HUDEP-2 (cell line): Measurements from ENCODE around the gene NKX6-2.

Source experiments
- DNase-seq, 76 experiments: peaks; one replicate each; lab custom pipeline; 2025; ENCODE audit not compliant: unreplicated experiment in 76 of 76; lab: John Stamatoyannopoulos, UW

Gene NKX6-2

DNA sequence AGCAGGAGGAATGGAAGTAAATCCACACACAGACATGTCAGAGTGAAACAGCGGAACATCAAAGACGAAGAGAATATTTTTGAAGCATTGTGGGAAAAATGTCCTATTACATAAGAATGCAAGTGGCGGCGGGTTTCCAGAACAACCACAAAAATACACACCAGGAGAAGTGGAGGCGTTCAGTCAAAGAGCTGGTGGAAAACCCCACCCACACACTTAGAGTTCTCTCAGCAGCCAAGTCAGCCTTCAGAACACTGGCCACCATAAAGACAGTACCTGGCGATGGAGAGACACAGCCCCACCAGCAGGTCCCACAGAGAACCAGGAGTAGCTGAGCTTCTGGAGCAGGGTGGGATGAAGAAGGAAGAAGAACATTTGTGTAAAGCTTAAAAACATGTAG, 23.7 kb downstream of the NKX6-2 start:
- DNase-seq: no peak

DNA sequence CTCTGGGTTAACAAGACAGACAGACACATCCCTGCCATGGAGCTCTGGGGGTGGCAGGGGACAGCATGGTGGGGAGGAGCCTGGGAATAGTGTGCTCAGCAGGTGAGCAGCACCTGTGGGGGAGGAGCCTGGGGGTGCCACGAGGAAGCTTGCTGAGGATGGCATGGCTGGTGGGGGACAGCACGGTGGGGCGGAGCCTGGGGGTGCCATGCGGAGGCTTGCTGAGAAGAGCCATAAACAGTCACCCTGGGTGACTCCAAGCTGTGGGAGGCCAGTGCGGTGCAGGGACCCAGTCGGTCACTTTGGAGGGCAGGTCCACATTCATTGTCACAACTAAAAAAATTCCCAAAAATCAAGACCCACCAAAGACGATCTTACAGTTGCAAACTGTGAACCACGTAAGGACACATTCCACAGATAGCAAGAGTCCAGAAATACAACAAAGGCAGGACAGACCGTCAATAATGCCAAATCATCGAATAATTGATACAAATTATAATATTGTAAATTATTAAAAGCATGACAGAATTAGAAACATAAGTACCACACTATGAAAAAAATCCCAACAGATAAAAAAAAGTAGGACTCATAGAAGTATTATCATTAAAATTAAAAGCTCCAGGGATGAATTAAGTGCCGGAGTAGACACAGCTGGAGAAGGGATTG, 24.4 kb downstream of the NKX6-2 start:
- DNase-seq: no peak

DNA sequence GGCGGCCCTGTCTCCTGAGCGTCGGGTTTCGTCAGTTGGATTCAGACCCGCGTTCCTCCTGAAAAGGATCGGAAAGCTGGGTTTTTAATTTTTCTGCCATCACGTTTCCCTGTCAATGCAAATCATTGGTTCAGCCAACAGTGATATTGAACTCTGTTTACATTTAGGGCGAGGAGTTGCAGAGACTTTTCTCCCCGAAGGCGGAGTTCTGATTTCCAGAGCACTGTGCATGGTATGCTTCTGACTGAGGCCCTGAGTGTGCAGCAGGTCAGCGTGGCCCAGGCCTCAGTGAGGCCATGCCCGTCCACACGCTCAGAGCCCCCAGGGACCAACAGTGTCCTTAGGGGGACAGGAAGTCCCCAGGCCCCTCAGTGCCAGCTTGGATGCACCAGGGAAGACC, 27.1 kb downstream of the NKX6-2 start:
- no peak for DNase-seq

DNA sequence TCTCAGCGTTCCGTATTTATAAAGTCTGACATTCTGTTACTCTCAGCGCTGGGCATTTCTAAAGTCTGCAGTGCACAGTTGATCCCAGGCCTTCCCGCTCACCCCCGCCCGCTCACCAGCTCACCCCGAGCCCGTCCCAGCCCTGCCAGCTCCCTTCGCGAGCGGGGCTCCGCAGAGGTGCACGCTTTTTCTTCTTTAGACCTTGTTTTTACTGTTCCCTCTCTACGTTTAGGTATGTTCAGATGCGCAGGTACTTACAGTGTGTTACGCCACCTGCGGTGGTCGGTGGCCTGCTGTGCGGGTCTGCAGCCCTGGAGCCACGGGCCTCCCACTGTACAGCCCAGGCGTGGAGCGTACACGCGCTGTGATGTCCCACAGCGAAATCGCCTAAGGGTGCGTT, 28.8 kb downstream of the NKX6-2 start:
- DNase-seq: no peak

DNA sequence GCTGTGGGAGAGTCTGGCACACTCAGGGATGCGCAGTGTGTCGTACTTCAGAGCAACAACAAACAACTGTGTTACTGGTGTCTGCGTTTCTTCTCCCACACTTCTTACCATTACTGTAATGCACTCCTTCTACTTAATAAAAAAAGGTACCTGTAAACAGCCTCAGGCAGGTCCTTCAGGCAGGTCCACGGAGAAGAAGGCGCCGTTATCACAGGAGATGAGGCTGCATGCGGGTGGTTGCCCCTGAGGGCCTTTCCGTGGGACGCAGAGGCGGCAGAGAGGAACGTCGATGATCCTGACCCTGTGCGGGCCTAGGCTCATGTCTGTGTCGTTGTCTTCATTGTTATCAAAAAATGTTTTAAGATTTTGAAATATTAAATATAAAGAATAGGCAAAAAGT, 29.4 kb downstream of the NKX6-2 start:
- no peak for DNase-seq

DNA sequence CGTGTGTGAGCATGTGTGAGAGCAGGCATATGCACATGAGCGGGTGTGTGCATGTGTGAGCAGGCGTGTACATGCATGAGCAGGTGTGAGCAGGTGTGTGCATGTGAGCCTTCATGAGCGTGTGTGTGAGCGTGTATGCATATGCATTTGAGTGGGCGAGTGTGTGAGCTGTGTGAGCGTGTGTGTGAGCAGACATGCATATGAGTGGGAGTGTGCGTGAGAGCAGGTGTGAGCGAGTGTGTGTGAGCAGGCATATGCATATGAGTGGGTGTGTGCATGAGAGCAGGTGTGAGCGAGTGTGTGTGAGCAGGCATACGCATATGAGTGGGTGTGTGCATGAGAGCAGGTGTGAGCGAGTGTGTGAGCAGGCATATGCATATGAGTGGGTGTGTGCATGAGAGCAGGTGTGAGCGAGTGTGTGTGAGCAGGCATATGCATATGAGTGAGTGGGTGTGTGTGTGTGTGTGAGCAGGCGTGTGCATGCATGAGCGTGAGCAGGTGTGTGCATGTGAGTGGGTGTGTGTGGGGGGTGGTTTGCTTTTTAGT, 30.7 kb downstream of the NKX6-2 start:
- no peak for DNase-seq

DNA sequence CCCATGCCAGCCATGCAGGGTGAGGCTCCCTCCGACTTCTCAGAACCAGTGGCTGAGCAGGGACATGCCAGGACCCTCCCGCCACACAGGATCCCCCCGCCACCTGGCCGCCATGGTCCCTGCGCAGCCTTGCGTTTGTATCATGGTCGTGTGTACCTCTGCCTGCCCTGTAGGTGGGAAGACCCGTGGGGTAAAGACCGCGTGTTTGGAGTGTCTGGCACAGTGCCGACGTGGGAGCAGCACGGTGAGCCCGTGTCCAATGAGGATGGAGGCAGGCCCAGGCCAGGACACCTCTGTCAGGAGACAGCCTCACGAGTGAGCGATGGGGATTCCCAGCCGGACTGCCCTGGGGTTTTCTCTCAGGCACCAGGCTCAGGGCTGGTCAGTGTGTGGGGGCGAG, 31.9 kb downstream of the NKX6-2 start:
- no peak for DNase-seq

DNA sequence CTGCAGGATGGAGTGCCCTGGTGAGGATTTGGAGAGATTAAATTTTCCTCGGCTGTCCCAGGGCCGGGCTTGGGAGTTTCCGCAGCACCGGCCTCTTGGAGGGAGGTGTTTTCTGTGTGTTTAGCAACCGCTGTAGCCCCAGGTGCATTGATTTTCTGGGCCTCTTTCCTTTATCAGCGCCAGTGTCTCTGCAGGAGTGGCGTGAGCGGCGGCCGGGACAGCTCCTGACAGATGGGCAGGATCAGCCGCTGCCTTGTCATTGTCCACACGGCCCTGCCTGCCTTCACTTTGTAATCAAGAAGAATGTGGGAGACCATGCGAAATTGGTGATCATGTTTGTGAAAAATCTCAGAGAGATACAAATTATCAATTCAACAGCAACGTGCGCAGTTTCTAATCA, 32.4 kb downstream of the NKX6-2 start:
- no peak for DNase-seq

DNA sequence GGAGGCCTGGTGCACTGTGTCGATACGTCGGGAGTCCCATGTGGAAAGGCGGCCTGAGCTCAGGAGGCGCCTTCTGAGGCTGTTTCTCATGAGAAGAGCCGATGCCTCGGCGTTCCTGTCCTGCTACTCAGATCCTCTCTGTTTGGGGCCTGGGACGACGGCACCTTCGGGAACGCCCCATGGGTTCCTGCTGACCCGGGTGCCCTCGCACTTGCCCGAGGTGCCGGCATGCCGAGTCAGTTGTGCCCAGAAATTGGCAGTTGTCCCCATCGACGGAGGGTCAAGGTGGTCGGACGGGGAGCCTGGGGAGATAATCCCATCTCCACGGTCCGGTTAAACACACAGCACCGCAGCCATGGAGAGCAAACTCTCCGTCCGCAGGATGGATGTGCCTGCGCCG, 33.0 kb downstream of the NKX6-2 start:
- no peak for DNase-seq

DNA sequence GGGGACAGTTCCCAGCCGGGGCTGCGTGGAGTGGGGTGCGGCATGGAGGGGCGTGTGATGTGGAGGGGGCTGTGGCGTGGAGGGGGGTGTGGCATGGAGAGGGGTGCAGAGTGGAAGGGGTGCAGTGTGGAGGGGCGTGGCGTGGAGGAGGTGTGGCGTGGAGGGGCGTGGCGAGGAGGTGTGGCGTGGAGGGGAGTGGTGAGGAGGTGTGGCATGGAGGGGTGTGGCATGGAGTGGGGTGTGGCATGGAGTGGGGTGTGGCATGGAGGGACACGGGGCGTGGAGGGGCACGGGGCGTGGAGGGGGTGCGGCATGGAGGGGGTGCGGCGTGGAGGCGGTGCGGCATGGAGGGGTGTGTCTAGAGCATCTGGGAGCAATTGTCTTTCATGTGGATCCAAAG, 33.6 kb downstream of the NKX6-2 start:
- no peak for DNase-seq

DNA sequence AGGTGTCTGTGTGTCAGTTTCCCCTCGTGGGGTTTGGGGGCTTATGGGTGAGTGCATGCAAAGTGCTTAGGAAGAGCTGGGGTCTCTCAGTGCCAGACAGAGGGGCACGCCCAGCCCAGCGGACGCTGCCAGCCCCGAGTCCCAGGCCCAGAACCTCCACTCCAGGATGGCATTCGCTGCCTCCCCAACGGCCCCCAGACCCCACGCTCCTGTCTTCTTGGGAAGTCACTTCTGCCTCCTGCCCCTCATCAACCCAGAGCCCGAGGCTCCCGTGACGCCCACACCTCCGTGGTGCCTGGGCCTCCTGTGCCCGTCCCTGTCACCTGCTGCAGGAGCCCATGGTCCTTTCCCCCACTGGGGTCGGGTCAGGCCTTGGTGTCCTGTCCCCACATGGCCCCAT, 35.0 kb downstream of the NKX6-2 start:
- no peak for DNase-seq

DNA sequence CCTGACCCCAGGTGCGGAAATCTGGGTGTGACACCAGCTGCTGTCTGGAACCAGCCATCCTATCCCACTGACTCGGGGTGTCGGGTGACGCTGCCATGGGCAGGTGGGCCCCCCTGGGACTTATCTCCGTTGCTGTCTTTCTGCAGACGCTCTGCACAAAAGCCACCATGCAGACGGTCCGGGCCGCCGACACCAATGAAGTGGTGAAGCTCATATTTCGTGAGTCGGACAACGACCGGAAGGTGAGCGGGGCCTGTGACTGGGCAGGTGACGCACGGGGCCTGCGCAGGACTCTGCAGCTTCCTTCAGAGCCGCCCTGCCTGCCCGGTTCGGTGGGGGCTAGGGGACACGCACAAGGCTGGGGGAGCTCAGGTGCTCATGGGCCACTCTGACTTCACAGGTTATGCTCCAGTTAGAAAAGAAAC, 36.6 kb downstream of the NKX6-2 start:
- no peak for DNase-seq

DNA sequence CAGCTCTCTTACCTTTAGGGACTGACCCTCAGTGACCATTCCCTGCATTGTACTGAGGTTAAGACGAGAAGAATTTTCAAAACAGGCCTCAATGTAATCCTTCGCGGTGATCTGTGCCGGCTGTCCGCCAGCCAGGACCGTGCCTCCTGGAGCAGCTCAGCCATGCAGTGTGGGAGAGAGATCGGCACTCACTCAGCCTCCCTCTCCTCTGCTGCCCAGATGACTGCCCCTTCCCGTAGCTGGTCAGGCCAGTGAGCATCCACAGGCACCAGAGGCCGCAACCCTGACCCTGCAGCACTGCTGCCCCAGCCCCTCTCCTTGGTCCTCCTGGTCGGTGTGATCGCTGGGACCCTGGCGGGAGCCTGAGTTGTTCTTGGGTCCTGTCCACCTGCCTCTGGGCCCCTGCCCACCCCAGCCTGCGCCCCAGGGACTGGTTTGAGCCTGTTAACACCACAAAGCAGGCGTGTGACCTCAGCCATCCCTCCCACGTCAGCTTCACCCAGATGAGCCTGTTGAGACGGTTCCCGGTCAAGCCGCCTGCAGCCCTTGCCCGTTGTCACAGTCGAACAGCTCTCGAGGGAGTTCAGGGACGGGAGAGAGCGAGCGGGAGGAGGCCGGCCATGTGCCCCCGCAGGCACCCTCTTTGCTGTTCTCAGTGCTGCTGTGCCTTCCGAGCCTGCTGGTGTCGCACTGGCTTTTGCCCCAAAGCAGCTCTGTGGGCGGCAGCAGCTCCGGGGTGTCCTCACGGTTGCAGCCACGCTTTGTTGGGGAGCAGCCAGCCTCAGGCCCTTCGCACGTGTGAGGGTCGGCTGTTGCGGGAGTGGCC, 37.2 kb downstream of the NKX6-2 start:
- DNase-seq: no peak

DNA sequence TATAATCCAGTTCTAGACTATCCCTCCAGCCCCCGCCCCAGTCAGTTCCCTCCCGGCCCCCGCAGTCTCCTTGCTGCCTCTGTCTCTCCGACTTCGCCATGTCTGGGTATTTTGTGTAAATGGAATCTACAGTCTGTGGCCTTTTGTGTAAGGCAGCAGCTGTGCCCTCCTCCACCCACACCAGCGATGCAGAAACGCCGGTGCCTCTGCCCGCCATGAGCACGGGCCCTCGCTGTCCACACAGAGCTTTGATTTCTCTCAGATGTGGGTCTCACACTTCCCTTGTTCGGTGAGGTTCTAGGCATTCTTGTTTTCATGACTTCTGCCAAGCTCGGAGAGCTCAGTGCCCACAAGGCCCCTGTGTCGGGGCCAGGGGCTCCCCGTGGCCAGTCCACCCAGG, 37.8 kb downstream of the NKX6-2 start:
- DNase-seq: no peak

DNA sequence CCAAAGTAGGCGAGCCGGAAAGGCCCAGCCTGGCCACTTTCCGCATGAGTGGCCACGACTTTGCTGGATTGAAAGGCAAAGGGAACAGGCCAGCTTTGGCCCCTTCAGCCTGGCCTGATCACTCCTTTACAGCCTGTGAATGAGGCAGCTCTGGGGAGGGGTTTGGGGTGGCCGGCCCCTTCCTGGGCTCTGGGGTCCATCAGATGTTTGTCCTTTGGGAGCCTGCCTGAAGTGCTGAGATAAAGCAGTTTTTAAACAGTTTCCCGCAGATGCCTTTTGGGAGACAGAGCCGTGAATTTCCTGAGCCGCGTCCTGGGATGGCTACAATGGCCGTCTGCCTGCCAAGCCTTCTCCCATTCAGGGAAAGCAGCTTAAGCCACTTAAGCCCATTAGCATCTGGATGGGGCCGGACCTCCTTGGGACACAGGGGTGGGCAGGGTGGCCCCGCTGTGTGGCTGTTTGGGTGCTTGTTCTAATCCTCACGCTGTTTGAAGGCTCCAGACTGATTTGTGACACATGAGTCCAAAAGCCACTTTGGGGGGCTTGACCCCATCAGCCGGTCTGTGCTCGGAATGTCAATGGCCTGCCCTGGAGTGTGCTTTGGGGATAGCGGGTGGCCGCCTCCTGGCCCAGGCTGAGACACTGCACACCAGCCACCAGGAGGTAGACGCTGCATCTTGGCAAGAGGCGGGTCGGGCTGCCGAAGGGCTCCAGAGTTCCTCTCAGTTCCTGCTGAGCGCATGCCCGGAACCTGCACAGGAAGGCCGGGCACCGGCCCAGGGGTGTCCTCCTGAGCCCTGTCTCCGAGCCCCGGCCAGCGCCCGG, 38.9 kb downstream of the NKX6-2 start:
- DNase-seq: no peak

DNA sequence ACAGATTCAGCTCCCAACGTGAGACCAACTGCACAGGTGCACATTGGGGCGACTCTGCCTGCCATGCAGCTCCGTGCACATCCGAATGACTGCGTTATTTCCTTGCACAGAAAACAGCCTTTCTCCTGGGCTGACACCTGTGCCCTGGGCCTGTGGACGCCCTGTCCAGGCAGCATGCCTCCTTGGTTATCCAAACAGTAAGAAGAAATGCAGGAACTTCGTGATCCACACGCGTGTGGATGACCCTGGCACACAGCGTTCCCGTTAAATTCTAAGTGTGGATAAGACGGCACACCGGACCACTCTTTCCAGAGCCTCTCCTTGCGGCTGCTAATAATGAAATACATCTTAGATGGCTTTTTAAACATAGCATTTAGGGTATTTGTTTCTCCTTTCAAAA, 39.6 kb downstream of the NKX6-2 start:
- DNase-seq: no peak

DNA sequence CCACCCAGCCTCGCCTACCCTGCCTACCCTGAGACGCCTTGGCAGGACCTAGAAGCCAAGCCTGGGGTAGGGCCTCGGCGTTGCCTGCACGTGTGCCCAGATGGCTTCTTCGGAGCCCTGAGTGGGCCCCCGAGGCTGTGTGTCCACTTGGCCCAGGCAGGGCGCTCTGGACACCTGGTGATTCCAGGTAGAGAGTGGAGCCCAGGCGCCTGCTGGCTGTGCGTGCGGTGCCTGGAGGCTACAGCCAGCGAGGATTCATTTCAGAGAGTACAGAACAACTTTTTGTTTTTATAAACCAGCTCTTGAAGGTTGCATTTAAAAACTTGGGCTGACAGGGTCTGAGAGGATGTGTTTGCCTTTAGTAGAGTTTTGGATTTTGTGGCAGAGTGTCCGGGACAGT, 40.0 kb downstream of the NKX6-2 start:
- no peak for DNase-seq

DNA sequence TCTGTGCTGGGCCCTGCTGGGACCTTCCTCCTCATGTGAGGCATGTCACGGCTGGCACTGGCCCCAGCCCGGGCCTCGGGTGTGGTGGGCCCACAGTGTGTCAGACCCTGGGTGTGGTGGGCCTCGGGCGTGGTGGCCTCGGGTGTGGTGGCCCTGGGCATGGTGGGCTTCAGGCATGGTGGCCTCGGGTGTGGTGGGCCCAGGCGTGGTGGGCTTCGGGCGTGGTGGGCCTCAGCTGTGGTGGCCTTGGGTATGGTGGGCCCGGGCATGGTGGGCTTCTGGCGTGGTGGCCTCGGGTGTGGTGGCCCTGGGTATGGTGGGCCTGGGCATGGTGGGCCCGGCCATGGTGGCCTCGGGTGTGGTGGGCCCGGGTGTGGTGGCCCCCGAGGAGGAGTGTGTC, 40.4 kb downstream of the NKX6-2 start:
- DNase-seq: no peak

DNA sequence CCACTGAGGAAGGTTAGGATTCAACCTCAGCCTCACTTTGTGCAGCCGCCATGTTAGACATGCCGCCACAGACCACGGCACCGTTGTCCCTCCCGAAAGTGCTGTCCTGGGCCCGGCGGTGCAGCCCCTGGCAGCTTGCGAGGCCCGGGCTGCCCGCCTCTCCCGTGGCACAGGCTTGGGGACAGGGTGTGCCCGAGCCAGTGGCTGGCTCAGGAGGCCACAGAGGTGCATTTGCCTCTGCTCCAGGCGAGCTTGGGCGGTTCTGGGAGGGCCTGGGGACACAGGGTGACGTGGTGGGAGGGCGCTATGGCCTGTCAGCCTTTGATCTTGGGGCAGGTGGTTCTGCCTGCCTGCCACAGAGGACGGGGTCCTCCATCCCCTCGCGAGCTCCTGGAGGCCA, 41.1 kb downstream of the NKX6-2 start:
- no peak for DNase-seq

DNA sequence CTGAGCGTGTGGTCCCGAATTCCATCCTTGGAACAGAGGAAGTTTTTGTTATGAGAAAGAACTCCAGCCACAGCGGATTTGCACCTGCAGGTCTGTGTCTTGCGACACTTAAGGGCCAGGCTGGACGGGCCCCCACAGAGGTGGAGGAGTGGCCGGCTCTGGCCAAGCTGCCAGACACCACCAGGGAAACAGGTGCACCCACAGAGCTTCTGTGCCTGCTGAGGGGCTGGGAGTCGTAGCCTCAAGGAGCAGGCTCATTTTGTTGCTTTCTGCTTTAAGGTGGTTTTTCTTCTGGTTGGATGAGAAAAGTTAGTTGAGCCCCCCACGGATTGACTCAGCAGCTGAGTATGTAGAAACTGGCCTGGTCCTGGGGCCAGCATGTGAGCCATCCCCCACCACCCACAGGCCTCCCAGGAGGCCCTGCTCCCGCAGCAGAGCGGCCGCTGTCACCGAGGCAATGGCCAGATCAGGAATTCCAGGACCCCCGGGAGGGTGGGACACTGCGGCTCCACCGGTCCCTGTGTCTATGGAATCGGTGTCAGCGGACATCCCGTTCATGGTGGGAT, 41.9 kb downstream of the NKX6-2 start:
- no peak for DNase-seq
